Measurements from ENCODE around the gene FGF7.
"Not testable (repeated sequence)": the region's sequence is repeated elsewhere in the genome, so short reads cannot be mapped to it uniquely, and the experiment has no call there.

Gene FGF7

DNA sequence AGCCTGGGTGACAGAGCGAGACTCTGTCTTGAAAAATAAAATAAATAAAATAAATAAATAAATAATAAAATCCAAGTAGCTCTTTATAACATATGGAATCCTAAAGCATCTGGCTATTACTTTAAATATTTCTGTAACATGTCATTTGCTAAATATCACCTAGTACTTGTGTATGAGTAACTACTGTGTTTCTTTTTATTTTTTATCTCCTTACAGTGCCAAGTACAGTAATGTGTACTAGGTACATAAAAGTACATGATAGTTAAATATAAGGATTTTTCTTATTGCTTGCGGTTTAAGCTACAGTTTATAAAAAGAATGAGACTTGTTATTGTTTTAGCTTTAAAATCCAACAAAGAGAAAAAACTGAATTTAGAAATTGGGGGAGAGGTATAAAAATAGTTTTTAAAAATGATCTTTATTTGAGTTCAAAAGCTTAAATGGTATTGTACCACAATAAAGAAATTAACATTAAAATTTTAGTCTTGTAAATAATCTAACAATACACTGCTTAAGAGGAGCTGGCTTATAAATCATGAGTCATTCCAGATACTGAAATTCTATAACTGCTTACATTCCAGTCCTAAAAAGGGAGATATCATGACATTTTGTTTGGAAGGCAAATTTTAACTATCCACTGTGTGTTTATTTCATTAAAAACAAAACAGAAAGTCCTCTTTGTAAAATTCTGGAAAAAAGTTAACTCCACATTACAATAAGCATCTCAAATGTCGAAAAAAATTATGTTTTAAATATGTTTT, 73.1 kb downstream of the FGF7 start:
- DNase-seq (ENCODE audit: low read depth) = peak; percentile 76

GRCh38 chr15:49501586-49501985, 78.5 kb downstream of the FGF7 start:
- DNase-seq (ENCODE audit: low read depth) = no peak

DNA sequence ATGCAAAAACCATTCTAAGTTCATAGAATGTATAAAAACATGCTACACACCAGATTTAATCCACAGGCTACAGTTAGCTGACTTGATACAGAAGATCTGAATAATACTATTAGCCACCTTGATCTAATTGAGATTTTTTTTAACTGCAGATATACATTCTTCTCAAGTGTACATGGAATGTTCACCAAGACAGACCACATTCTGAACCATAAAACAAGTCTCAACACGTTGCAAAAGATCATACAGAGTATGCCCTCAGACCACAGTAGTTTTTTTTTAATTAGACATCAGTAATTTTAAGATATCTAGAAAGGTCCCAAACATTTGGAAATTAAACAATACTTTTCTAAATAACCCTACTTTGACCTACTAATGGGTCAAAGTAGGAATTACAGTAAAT, 83.3 kb downstream of the FGF7 start:
- peak; percentile 34 for DNase-seq (ENCODE audit: low read depth)

GRCh38 chr15:49507261-49507660, 84.2 kb downstream of the FGF7 start:
- peak; percentile 60 for DNase-seq (ENCODE audit: low read depth)

DNA sequence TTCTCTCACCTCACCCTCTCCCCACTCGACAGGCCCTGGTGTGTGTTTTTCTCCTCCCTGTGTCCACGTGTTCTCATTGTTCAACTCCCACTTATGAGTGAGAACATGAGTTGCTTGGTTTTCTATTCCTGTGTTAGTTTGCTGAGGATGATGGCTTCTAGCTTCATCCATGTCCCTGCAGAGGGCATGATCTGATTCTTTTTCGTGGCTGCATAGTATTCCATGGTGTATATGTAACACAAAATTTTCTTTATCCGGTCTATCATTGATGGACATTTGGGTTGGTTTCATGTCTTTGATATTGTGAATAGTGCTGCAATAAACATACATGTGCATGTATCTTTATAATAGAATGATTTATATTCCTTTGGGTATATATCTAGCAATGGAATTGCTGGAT, 89.7 kb downstream of the FGF7 start:
- DNase-seq (ENCODE audit: low read depth) = not testable (repeated sequence)

GRCh38 chr15:49521802-49522201, 98.8 kb downstream of the FGF7 start:
- peak; percentile 65 for DNase-seq (ENCODE audit: low read depth)

DNA sequence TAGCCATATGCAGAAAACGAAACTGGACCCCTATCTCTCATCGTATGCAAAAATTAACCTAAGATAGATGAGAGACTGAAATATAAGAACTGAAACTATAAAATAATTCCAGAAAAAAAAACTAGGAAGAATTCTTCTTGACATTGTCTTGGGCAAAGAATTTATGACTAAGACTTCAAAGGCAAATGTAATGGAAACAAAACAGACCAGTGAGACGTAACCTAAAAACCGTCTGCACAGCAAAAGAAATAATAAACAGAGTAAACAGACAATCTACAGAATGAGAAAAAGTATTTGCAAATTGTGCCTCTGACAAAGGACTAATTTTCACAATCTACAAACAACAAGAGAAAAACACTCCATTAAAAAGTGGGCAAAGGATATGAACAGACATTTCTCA, 105.2 kb downstream of the FGF7 start:
- peak; percentile 36 for DNase-seq (ENCODE audit: low read depth)

GRCh38 chr15:49530092-49530491, 107.0 kb downstream of the FGF7 start:
- peak; percentile 75 for DNase-seq (ENCODE audit: low read depth)

All from iris pigment epithelial cell (primary cell).